Activated T-helper 1 cell treated with Interleukin-2 at 50 U/mL for 16 hours (primary cell): ENCODE measurements around the gene ZFP36L2.
"Not testable (repeated sequence)": the region's sequence is repeated elsewhere in the genome, so short reads cannot be mapped to it uniquely, and the experiment has no call there.

Source experiments
- DNase-seq: peaks from one replicate; pipeline ENCODE4 v3.0.0-alpha.2; 2020; ENCODE audit warnings: low read depth

ZFP36L2 gene

GRCh38 chr2:43207553-43208300, 18.7 kb downstream of the ZFP36L2 start:
- DNase-seq = no peak

- no peak for DNase-seq
These were observed 19.8 kb downstream of the ZFP36L2 start for GRCh38 chr2:43206602-43207001.

- no peak for DNase-seq
These were observed 23.0 kb downstream of the ZFP36L2 start for GRCh38 chr2:43203373-43203772.

- no peak for DNase-seq
These were observed 24.1 kb downstream of the ZFP36L2 start for GRCh38 chr2:43202289-43202688.

DNA sequence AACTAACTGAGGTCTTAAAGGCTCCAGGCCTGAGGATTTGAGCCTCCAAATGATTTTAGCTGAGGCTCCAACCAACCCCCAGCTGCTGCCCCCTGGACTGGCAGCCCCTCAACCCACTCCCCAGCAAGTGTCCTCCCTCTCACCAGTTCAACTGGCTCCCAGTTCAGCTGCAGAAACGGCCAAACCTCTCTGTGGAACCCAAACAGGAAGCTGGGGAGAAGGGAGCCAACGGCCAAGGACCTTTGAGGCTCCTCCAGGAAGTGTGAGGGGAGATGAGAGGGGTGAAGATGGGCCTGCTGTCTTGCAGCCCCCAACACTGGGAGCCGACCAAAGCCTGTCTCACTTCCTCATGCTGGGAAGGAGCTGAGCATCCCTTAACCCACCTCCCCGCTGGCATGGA, 24.9 kb downstream of the ZFP36L2 start:
- no peak for DNase-seq

DNA sequence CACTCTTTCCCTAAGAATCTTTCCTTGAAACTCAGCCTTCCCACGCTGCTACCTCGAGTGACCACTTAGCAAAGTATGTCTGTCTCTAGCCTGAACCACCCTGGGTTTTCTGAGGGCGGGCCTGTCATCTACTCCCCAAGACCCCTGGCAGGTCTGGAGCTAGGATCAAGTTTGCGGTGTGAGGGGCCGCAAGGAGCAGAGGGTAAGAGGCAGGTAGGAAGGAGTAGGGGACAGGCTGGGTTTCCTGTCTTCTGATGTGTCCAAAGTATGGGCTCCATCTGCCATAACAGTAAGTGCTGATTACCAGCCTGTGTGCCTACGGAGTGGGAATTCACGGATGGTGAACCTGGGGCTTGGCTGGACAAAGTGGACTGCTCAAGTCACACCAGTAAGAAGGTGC, 25.4 kb downstream of the ZFP36L2 start:
- no peak for DNase-seq

DNA sequence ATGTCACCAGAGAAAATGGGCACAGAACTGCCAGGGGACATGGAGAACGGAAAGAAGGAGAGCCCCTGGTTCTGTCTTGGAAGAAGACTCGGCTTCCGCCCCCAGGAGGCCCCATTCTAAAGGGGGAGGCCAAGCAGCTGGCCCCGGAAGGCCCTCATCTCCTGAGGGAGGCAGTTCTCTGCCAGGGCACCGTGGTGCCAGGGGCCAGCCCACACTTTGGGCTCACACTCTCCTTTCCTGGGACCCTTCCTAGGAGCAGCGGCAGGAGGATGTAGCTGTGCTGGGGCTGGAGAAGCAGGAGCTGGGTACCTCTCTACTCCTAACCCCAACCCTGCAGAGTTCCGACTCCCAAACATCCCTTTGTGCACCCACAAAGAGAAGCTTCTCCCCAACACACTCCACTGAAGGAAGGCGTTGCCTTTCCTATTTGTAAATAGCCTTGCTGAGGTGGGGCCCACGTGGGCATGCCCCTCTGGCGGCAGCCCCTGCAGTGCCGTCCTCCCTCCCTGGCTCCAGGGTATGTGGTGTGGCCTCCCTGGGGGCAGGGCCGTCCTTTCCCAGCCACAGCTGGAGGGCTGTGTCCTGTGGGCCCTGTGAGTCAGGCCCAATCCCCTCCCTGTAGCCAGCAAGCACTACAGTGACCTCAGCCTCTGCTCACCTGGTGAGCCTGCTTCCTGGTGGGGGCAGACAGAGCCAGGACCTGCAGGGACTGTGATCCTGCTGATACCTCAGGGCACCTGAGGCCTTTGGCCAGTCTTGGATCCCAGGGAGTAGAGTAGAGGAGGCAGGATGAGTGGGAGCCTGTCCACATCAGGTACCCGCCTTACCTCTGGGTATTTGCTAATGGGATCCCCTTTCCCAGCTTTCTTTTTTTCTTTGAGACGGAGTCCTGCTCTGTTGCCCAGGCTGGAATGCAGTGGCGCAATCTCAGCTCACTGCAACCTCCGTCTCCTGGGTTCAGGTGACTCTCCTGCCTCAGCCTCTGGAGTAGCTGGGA, 26.6 kb downstream of the ZFP36L2 start:
- DNase-seq = no peak

DNA sequence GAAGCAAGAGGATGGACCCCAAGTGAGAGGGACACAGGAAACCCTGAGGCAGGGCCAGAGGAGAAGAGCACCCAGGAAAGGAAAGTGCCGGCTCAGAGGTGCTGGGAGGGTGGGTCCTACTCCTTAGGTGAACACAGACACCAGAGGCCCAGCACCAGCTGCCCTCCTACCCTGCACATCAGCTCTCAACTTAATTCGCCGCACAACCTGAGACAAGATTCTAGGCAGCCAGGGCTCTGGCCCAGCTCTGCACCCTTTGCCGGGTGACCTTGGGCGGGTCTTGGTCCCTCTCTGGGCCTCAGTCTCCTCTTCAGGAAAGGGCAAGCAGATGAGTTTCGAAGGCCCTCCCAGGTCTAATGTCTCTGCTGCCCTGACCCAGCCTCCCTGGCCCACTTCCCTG, 28.1 kb downstream of the ZFP36L2 start:
- no peak for DNase-seq

- DNase-seq = no peak
These were observed 28.9 kb downstream of the ZFP36L2 start for GRCh38 chr2:43197588-43197896.

DNA sequence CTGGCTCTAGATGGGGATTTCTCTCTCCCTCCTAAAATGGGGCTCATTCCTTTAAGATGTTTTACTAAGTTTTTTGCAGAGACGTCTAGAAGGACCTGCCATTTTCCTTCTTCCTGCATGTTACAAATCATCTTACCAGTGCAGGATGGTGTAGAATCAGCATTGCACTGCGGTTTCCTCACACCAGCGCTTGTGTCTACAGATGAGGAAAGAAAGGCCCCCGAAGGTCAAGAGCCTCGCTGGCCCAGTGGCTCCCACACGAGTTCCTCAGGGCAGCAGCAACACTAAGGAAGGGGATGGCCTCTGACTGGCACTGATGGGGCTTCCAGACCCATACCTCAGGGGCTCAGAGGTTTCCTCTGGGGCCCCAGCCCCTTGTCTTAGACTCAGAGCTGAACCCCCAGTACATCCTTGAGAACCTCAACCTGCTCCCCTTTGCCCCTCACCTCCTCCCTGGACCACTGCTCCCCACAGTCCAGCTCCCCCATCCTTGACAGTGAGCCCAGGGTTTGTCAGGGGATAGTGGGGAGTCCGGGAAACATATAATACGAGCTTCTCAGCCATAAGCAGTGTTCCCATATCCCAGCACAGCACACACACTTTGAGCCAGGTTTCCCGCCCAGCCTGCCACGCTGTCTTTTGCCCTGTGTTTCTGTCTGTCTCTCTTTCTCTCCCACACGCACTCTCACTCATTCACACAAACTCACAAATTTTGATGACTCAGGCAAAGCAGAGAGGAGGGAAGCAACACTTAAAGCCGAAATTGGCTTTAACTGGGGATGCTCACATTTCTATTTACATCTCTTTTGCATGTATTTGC, 29.4 kb downstream of the ZFP36L2 start:
- DNase-seq = no peak

DNA sequence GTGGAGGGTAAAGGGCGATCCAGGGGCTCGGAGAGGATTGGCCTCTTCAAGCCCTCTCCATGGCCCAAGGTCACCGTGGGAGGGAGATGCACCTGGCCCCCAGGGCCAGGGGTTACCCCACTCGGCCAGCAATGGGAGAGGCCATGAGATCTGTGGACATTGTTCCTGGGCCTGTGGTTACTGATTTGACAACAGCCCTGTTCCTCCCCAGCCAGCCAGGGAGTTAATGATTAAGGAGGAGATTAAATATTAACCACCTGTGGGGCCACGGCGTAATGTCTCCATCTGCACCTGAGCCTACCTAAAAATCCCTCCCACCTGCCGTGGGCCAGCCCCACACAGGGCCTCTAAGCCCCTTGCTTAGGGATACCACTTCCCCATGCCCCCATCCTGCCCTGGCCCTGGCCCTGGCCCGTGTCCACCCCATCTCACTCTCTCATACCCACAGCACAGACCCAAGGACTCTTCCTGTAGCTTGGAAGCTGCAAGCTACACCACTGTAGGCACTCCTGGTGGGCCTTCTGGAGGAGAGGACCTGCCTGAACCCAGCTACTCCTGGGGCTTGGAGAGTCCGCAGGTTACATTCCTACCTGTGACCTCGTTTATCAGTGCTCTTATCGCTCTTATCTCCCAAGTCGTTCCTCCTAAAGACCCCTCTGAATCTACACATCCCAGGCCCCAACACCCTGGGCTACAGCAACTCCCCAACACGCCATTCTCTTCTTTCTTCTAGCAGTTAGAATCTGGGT, 32.1 kb downstream of the ZFP36L2 start:
- DNase-seq = no peak

DNA sequence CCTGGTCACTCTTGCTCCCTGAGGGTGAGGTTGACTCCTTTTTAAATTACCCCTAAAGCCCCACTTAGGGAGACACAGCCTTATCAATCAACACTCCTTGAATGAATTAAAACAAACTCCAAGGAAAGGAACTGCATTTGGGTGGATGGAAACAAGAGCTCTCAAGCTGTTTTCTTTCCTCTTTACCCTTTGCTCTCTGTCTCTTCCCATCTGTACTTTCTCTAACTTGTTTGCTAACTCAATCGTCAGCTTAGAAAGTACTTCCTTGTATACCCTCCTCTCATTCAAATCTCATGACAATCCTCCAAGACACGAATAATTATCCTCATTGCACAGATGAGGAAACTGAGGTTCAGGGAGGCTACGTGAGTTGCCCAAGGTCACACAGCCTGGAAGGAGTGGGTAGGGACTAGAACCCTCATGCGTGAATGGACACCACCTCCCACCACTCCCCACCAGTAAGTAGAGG, 32.7 kb downstream of the ZFP36L2 start:
- no peak for DNase-seq

GRCh38 chr2:43192744-43193651, 33.4 kb downstream of the ZFP36L2 start:
- no peak for DNase-seq

- no peak for DNase-seq
These were observed 34.4 kb downstream of the ZFP36L2 start for GRCh38 chr2:43191947-43192516.

DNA sequence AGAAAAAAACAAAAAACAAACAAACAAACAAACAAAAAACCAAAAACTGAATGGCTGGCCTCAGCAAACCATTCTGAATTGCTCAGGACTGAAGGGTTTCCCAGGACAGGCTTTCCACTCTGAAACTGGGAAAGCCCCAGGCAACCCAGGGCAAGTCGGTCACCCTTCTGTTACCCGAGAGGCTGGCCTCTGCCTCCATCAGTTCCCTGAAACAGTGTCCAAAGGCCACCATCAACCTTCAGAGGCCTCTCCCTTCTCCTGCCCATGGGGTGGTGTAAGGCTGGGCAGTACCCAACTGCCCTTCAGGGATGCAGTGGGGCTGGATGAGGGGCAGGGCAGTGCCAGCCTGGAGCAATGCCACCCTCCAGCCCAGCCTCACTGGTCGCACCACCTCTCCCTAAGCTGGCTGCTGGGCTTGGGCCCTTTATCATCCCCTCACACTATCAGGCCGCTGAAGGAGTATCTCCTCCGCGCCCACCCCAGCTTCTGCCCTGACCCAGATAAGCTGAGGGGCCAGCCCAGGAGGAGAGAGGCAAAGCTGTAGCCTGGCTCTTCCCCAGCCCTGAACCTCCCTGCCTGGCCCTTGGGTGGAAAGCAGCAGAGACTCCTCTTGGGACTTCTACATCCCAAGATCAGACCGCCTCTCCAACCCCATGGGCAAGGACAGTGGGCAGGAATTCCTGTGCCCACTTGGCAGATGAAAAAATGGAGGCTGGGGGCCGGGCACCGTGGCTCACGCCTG, 35.9 kb downstream of the ZFP36L2 start:
- DNase-seq = no peak

DNA sequence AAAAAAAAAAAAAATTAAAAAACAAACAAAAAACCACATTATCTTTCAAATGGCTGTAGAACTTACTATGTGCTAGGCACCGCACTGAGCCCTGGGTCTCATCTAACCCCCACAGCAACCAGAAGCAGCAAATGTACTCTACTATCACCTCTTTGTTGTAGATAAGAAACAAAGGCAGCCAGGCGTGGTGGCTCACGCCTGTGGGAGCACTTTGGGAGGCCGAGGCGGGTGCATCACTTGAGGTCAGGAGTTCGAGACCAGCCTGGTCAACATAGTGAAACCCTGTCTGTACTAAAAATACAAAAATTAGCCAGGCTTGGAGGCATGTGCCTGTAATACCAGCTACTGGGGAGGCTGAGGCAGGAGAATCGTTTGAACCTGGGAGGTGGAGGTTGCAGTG, 36.5 kb downstream of the ZFP36L2 start:
- not testable (repeated sequence) for DNase-seq

DNA sequence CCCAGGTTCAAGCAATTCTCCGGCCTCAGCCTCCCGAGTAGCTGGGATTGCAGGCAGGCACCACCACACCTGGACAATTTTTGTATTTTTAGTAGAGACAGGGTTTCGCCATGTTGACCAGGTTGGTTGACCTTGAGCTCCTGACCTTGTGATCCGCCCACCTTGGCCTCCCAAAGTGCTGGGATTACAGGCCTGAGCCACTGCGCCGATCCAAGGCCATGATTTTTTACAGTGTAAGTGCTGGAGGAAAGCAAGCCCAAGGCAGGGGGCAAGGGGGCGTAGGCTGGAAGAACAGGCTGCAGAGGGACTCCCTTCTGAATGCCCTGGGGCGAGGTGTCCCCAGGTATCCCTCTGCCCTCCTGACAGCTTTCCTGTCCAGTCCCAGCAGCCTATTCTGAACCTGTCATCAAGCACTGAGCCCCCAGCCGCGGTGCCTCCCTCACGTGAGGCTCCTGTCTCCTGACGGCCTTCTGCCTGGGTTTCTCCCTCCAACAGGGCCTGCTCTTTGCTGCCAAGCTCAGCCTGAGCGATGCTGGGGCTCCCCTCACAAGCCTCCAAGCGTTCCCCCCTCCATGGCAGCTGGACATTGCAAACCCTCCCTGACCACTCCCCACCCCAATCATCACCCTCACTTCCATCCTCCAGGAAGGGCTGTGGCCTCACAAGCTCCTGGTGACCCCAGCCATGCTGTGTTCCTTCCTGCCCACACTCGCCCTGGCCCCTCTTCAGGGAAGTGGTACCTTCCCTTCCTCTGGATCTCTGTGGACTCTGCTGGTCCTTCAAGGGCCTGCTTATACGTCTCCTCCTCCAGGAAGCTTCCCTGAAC, 37.6 kb downstream of the ZFP36L2 start:
- DNase-seq = no peak

DNA sequence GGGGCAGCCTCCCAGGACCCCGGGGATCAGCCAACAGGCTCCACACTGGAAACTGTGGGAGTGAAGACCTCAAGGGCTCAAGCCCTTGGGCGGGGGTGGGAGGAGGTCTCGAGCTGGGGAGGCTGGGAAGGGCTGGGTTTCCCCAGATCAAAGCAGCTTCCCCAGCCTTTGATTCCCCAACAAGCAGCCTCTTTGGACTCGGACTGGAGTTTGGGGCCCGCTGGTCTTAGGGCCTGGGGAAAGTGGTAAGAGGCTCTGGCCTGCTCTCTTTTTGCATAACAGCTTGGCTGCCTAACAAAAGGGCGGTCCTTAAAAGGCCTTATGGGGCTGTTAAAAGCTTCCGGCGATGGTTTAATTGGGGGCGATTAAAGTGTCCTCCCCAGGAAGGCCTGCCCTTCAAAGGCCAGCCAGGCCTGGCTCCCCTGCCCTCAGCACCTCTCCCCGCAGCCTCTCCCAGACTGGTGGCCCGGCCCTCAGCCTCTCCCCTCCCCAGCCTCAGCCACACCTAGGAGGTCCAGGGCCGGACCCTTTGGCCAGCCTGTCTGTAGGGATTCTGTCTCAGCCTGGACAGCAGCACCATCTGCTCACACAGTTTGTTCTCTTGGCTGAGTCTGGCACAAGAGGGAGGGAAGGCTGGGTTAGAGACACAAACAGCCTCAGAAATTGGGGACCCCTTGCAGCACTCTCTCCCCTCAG, 39.6 kb downstream of the ZFP36L2 start:
- DNase-seq = no peak
